OCI-LY7 (cell line): Measurements from ENCODE around the gene NEAT1. TPM values are rescaled to one million over a fixed set of nuclear protein-coding genes. Genes with fewer than 3 reads are reported as not detected.

Experiments
- BruUV-seq: library from RNA; stranded (reverse); fragments of 400-500 nt; replicated peaks from 2 replicates; lab custom pipeline; 2021; lab: Mats Ljungman, UMichigan
- CTCF ChIA-PET: fragments of 300-600 bp; sonication (Branson Sonifier 250); formaldehyde crosslinking; loops from one replicate; lab custom pipeline; 2022; ENCODE audit warnings: antibody characterized with exemption; ENCODE audit not compliant: unreplicated experiment; lab: Charles Lee
- POLR2A ChIA-PET: fragments of 300-600 bp; sonication (Branson Sonifier 250); formaldehyde crosslinking; loops from one replicate; lab custom pipeline; 2022; ENCODE audit warnings: antibody characterized with exemption; lab: Charles Lee
- DNase-seq: peaks from one replicate; pipeline ENCODE4 v3.0.0-alpha.2; 2015; ENCODE audit warnings: low spot score
- H2AFZ ChIP-seq: fragments of 200-600 bp; sonication (generic), shearing (Covaris generic); 2 replicates; pipeline ENCODE4 v1.6.1; 2014; ENCODE audit warnings: mild to moderate bottlenecking, antibody characterized with exemption, low read length, moderate library complexity
- H3K27ac ChIP-seq: fragments of 200-600 bp; sonication (generic); 2 replicates; pipeline ENCODE4 v1.5.1; 2014; ENCODE audit warnings: mixed run types, low read depth, mild to moderate bottlenecking, moderate library complexity, low read length, inconsistent platforms; ENCODE audit not compliant: poor library complexity, severe bottlenecking
- H3K36me3 ChIP-seq: fragments of 200-600 bp; sonication (generic); 2 replicates; pipeline ENCODE4 v1.6.1; 2014; ENCODE audit warnings: mild to moderate bottlenecking, antibody characterized with exemption, low read length, moderate library complexity, mixed read lengths; ENCODE audit not compliant: insufficient read depth
- H3K4me1 ChIP-seq: fragments of 200-600 bp; sonication (generic); 2 replicates; pipeline ENCODE4 v1.5.1; 2014; ENCODE audit warnings: mild to moderate bottlenecking, low read length; ENCODE audit not compliant: insufficient read depth, poor library complexity, severe bottlenecking
- H3K4me2 ChIP-seq: fragments of 200-600 bp; sonication (generic); 2 replicates; pipeline ENCODE4 v1.6.1; 2014; ENCODE audit warnings: mild to moderate bottlenecking, low read length
- H3K4me3 ChIP-seq: fragments of 200-600 bp; sonication (generic); 2 replicates; pipeline ENCODE4 v1.5.1; 2014; ENCODE audit warnings: mild to moderate bottlenecking, low read depth, low read length; ENCODE audit not compliant: poor library complexity, severe bottlenecking
- H3K79me2 ChIP-seq: fragments of 200-600 bp; sonication (generic); 2 replicates; pipeline ENCODE4 v1.6.1; 2016; ENCODE audit warnings: low read depth, mild to moderate bottlenecking, low read length, moderate library complexity, mixed read lengths; ENCODE audit not compliant: insufficient read depth
- H3K9me2 ChIP-seq: fragments of 200-600 bp; sonication (generic); 2 replicates; pipeline ENCODE4 v1.6.1; 2016; ENCODE audit warnings: mild to moderate bottlenecking, low read length, mixed read lengths; ENCODE audit not compliant: insufficient read depth
- H3K9me3 ChIP-seq: fragments of 200-600 bp; sonication (generic); 2 replicates; pipeline ENCODE4 v1.6.1; 2014; ENCODE audit warnings: mild to moderate bottlenecking, mixed run types, low read length, mixed read lengths
- H4K20me1 ChIP-seq: fragments of 200-600 bp; sonication (generic); 2 replicates; pipeline ENCODE4 v1.6.1; 2014; ENCODE audit warnings: mild to moderate bottlenecking, antibody characterized with exemption, low read length, moderate library complexity, mixed read lengths; ENCODE audit not compliant: insufficient read depth
- CTCF ChIP-seq: fragments of 200-600 bp; sonication (generic); conservative IDR thresholded peaks from 2 replicates; pipeline ENCODE4 v1.5.1; 2014; ENCODE audit warnings: mild to moderate bottlenecking, antibody characterized with exemption, low read length, moderate library complexity, mixed read lengths
- EZH2phosphoT487 ChIP-seq: fragments of 200-600 bp; sonication (generic); IDR thresholded peaks from 2 replicates; pipeline ENCODE4 v1.6.1; 2018; ENCODE audit warnings: low read depth, borderline replicate concordance, mild to moderate bottlenecking, mixed run types, antibody characterized with exemption, low read length, moderate library complexity, mixed read lengths
- intact Hi-C: fragments of 100-400 bp; cut with micrococcal nuclease; formaldehyde crosslinking; loops from one replicate; pipeline ENCODE4 v1.10.0; 2022; ENCODE audit not compliant: unreplicated experiment
- total RNA-seq, 2 experiments: library from RNA; depleted of rRNA in 1 of 2; stranded (reverse); fragments of >200 nt in 1 of 2; shearing (Covaris generic) in 1 of 2; gene quantifications; 2 replicates each; pipeline ENCODE4 v1.2.3, GENCODE V29; 2014 to 2022

Gene NEAT1
- total RNA-seq, 2 experiments from 2014 or later: 30.1 to 440 TPM

DNA sequence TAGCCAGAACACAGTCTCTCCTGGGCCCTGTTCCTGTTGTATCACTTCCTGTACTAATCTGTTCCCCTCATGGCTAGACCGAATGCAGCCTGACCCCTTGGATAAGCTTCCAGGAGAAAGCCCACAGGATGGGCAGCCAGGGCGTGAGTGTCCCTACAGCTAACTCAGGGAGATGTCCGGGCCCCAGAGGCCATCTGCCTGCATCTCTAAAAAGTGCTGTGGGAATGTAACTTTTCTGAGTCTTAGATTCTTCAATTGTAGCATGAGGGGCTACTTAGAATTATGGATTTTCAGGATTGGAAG, 68.5 kb downstream of the NEAT1 start:
- H3K27ac ChIP-seq: peak overlapping the region; percentile 81
- H3K9me2 ChIP-seq: no peaks in the 10 kb centered on the region
- TF ChIP-seq CTCF (no peak), EZH2phosphoT487 (no peak)
- H3K9me3 ChIP-seq: no peaks in the 10 kb centered on the region
- no peak for DNase-seq
- H3K36me3 ChIP-seq: no peaks in the 10 kb centered on the region
- peaks cover 14% of the 10 kb centered on the region; the same call in 1 of the 2 replicates for H3K79me2 ChIP-seq
- CTCF ChIA-PET: interaction anchor here (3.1 kb wide), 1 partner anchor 12 kb away, joined by 15 read pairs; no protein-coding TSS in a partner anchor
- intact Hi-C loops: no loop called here
- H4K20me1 ChIP-seq: no peaks in the 10 kb centered on the region
- H3K4me2 ChIP-seq: peak overlapping the region; percentile 61
- no TSS peak for BruUV-seq
- no peak overlapping the region for H3K4me3 ChIP-seq
- H3K4me1 ChIP-seq: peaks cover 93% of the 10 kb centered on the region
- H2AFZ ChIP-seq: peak overlapping the region; percentile 73; the same call in 1 of the 2 replicates
- POLR2A ChIA-PET: interaction anchor here (0.6 to 11.1 kb wide), 7 partner anchors 9 to 71 kb away, joined by 3 to 199 read pairs (median 17); partner anchors contain the start of genes MALAT1 and NEAT1

- Histone ChIP-seq H2AFZ (peak overlapping the region; percentile 73; the same call in 1 of the 2 replicates), H4K20me1 (no peaks in the 10 kb centered on the region), H3K36me3 (no peaks in the 10 kb centered on the region), H3K4me2 (peak overlapping the region; percentile 61), H3K27ac (peak overlapping the region; percentile 81), H3K4me1 (peaks cover 96% of the 10 kb centered on the region), H3K79me2 (peaks cover 20% of the 10 kb centered on the region; the same call in 1 of the 2 replicates), H3K4me3 (peak overlapping the region; percentile 6), H3K9me3 (no peaks in the 10 kb centered on the region), H3K9me2 (no peaks in the 10 kb centered on the region)
- BruUV-seq: no TSS peak
- ChIA-PET POLR2A (interaction anchor here (0.6 to 11.1 kb wide), 9 partner anchors 8 to 110 kb away, joined by 3 to 199 read pairs (median 6); partner anchors contain the start of genes MALAT1 and NEAT1), CTCF (interaction anchor here (3.1 kb wide), 1 partner anchor 13 kb away, joined by 15 read pairs; no protein-coding TSS in a partner anchor)
- intact Hi-C loops: no loop called here
- peak; percentile 64 for DNase-seq
- TF ChIP-seq CTCF (no peak), EZH2phosphoT487 (no peak)
These were observed 69.2 kb downstream of the NEAT1 start for GRCh38 chr11:65491614-65492386.

- no TSS peak for BruUV-seq
- DNase-seq: no peak
- H3K4me1 ChIP-seq: peaks cover 95% of the 10 kb centered on the region
- peaks cover 24% of the 10 kb centered on the region; the same call in 1 of the 2 replicates for H3K79me2 ChIP-seq
- ChIA-PET POLR2A (interaction anchor here (0.8 to 11.1 kb wide), 8 partner anchors 7 to 111 kb away, joined by 3 to 199 read pairs (median 12); partner anchors contain the start of gene MALAT1), CTCF (interaction anchor here (3.1 kb wide), 1 partner anchor 14 kb away, joined by 15 read pairs; no protein-coding TSS in a partner anchor)
- H4K20me1 ChIP-seq: no peaks in the 10 kb centered on the region
- peak overlapping the region; percentile 42 for H3K4me3 ChIP-seq
- peak overlapping the region; percentile 73; the same call in 1 of the 2 replicates for H2AFZ ChIP-seq
- H3K36me3 ChIP-seq: no peaks in the 10 kb centered on the region
- no peaks in the 10 kb centered on the region for H3K9me2 ChIP-seq
- no peaks in the 10 kb centered on the region for H3K9me3 ChIP-seq
- intact Hi-C loops: no loop called here
- TF ChIP-seq CTCF (no peak), EZH2phosphoT487 (no peak)
- H3K27ac ChIP-seq: peak overlapping the region; percentile 81
- H3K4me2 ChIP-seq: peak overlapping the region; percentile 61
These were observed 69.7 kb downstream of the NEAT1 start for GRCh38 chr11:65492387-65492636.
